NB4 (cell line): ENCODE measurements around the gene GSTK1.

Source experiments
- CTCF ChIP-seq: IDR thresholded peaks from one replicate; pipeline ENCODE4 v1.5.1; 2012; ENCODE audit warnings: low read depth, low read length
- MAX ChIP-seq: IDR thresholded peaks from 2 replicates; pipeline ENCODE4 v1.6.1; 2011; ENCODE audit warnings: low read depth, low read length
- MYC ChIP-seq: IDR thresholded peaks from 2 replicates; pipeline ENCODE4 v1.6.1; 2011; ENCODE audit warnings: low read depth, low read length
- POLR2A ChIP-seq: IDR thresholded peaks from 2 replicates; pipeline ENCODE4 v1.6.1; 2011; ENCODE audit warnings: mild to moderate bottlenecking; ENCODE audit not compliant: insufficient read length; ENCODE audit errors: extremely low read depth

DNA sequence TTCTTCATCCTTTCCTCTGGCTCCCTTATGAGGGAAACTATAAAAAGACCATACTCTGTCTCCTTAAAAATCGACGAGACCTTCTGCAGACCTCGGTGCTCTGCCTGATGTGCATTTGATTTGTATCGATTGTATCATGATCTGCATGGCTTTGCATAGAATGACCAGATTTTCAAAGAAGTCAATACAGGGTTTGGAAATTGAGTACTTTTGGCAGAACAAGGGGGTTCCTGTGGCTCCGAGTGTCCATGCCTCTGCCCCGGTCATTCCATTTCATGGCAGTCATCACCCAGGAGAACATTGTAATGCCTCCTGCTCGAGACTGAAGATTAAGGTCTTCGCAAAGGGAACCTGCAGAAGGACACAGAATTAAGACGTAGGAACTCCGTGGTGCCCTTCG lies 25.6 kb downstream of the GSTK1 start:
- TF ChIP-seq POLR2A (no peak), CTCF (no peak), MAX (no peak), MYC (no peak)
